Fibroblast of pulmonary artery (primary cell): ENCODE measurements around the gene PHAX.
A peak's percentile ranks its signal among the peaks of the same experiment; 100 is the strongest.
"Not testable (repeated sequence)": the region's sequence is repeated elsewhere in the genome, so short reads cannot be mapped to it uniquely, and the experiment has no call there.

Experiments used
- DNase-seq: peaks from one replicate; pipeline ENCODE4 v3.0.0-alpha.2; 2010; ENCODE audit warnings: low read depth
- H3K4me3 ChIP-seq: replicated peaks from 2 replicates; pipeline ENCODE4 v1.5.1; 2011; ENCODE audit warnings: low read depth, mild to moderate bottlenecking, control low read depth, low read length, moderate library complexity
- TF ChIP-seq, protein P1 (sequence below): IDR thresholded peaks from 2 replicates; pipeline ENCODE4 v1.5.1; 2011; ENCODE audit warnings: mild to moderate bottlenecking, control low read depth, low read length, inconsistent platforms; ENCODE audit errors: missing control alignments

Gene PHAX

DNA sequence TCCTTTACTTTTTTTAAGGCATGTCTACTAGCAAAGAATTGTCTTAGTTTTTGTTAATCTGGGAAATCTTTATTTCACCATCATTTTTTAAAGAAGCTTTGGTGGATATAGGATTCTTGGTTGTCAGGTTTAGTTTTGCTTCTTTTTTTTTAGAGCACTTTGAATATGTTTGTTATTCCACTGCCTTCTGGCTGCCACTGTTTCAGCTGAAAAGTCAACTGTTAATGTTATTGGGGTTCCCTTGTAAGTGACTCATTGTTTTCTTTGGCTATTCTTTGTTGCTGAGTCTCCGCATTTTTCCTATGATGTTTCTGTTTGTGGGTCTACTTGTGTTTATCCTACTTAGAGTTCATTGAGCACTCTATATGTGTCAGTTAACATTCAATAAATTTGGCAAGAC, 44.4 kb downstream of the PHAX start:
- TF ChIP-seq, protein P1, sequence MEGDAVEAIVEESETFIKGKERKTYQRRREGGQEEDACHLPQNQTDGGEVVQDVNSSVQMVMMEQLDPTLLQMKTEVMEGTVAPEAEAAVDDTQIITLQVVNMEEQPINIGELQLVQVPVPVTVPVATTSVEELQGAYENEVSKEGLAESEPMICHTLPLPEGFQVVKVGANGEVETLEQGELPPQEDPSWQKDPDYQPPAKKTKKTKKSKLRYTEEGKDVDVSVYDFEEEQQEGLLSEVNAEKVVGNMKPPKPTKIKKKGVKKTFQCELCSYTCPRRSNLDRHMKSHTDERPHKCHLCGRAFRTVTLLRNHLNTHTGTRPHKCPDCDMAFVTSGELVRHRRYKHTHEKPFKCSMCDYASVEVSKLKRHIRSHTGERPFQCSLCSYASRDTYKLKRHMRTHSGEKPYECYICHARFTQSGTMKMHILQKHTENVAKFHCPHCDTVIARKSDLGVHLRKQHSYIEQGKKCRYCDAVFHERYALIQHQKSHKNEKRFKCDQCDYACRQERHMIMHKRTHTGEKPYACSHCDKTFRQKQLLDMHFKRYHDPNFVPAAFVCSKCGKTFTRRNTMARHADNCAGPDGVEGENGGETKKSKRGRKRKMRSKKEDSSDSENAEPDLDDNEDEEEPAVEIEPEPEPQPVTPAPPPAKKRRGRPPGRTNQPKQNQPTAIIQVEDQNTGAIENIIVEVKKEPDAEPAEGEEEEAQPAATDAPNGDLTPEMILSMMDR, result no peak
- no peak for DNase-seq
- no peak overlapping the region for H3K4me3 ChIP-seq

DNA sequence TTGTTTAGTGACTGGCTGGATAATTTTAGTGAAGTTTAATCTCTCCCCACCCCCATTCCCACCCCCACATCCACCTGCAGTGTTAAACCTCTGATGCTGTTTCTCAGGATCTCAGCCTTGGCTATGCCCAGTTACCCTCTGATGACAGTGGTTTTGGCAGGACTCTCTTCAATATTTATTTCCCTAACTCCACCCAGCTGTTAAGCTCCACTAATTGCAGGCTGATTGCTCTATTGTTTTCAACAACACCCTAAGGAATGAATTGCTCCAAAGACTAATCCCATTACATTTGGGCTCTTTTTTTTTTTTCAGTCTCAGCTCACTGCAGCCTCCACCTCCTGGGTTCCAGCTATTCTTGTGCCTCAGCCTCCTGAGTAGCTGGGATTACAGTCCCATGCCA, 46.3 kb downstream of the PHAX start:
- TF ChIP-seq, protein P1, result no peak
- no peak for DNase-seq
- no peak overlapping the region for H3K4me3 ChIP-seq

DNA sequence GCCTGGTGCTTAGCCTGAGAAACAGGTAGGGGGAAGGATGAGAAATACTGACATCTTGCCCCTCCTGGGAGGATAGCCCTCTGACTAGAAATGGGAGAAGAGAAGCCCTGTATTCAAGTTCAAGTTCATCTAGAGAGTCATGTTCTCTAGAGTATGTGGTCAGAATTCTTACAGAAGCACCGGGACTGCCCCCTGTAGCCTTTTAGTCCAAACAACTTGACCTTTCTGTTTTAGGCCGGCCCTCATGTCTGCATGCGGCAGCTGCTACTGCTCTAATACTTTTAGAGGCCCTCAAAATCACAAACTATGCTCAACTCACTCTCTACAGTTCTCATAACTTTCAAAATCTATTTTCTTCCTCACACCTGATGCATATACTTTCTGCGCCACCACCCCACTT, 47.7 kb downstream of the PHAX start:
- TF ChIP-seq, protein P1, result no peak
- DNase-seq, result no peak
- H3K4me3 ChIP-seq, result no peak overlapping the region

DNA sequence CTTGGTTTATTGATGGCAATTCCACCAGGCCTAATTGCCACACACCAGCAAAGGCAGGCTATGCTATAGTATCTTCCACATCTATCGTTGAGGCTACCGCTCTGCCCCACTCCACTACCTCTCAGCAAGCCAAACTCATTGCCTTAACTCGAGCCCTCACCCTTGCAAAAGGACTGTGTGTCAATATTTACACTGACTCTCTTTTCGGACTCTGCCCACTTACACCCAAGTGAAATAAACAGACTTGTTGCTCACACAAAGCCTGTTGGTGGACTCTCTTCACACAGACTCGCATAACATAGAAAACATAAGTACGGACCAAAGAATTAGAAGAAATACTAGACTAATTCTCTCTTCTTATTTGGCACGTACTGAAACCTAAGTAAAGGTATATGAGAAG, 48.3 kb downstream of the PHAX start:
- H3K4me3 ChIP-seq, DNase-seq: not testable (repeated sequence)

DNA sequence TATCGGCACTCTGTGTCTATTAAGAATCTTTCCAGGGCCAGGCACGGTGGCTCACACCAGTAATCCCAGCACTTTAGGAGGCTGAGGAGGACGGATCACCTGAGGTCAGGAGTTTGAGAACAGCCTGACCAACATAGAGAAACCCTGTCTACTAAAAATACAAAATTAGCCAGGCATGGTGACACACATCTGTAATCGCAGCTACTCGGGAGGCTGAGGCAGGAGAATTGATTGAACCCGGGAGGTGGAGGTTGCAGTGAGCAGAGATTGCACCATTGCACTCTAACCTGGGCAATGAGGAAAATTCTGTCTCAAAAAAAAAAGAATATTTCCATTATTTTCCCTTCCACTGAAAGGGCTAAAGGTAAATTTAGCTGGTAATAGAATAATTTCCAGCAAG, 49.0 kb downstream of the PHAX start:
- DNase-seq, H3K4me3 ChIP-seq: not testable (repeated sequence)

DNA sequence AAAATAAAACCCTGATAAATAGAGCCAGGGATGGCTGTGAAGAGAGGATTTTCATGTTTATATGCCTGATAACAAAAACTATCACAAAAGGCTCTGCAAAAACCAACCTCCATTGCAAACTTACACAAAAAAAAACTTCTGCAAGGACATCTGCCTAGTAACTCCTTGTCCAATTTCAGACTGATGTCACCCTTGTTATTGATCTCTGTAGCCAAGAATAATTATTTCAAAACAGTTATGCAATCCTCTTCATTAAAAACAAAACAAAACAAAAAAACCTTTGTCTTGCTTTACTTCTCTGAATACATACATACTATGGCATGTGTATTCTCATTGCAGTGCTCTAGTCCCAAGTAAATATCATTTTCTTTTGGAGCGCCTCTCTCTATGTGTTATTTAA, 49.7 kb downstream of the PHAX start:
- no peak overlapping the region for H3K4me3 ChIP-seq
- no peak for DNase-seq
- TF ChIP-seq, protein P1, result no peak

DNA sequence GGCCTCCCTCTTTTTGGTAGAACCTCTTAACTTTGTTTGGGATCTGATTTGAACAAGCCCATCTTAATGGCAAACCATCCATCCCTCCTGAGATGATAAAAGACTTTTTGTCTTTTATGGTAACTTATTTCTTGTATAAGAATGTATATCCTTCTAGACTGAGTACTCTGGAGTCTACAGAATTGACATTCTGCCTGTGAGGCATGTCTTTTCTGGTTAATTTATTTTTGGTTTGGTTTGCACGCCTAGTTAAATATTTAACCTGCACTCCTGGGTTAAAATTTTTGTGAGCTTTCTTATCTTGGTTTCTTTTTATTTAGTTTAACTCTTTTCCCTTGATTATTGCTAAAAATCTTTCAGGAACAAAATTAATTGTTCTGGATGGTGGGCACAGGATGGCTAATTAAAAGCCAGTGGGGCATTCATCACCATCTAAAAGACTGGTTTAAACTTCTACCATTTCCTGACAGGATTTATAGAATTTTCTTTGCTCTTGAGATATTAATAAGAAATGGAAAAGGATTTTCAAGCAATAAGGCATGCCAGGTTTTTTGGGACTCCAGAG, 50.3 kb downstream of the PHAX start:
- no peak for DNase-seq
- H3K4me3 ChIP-seq, result no peak overlapping the region
- TF ChIP-seq, protein P1, result no peak

DNA sequence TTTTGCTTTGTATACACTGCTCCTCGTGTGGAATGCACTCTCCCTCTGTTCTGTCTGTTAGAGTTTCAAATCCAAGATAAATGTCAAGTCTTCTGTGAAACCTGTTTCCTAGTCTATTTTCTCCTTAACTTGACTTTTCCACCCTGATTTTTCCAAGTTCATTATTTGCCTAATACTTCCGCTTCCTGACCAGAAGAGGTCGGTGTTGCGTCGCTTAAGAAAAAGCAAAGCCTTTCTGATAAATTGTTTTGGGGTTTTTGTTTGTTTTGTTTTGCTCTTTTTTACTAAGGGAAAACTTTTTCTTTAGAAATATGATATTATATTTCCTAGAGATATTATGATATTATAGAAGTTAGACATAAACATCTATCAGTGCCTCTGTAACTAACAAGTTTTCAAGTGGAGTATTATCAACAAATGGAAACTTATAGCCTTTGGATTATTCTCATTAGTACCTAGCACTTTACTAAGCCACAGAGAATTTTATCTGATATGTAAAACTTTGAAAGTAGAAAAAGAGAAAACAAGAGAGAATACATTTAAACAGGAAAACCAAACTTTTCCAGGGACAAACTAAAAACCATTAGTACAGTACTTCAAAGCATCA, 55.8 kb downstream of the PHAX start:
- TF ChIP-seq, protein P1, result peak; percentile 97
- DNase-seq, result peak; percentile 72
- no peak overlapping the region for H3K4me3 ChIP-seq
